Endothelial cell of umbilical vein (primary cell): ENCODE measurements around the gene DOLPP1. TPM values are rescaled to one million over a fixed set of nuclear protein-coding genes. Genes with fewer than 3 reads are reported as not detected.

ENCODE experiments used
- BruUV-seq: library from RNA; stranded (reverse); fragments of 400-500 nt; replicated peaks from 2 replicates; lab custom pipeline; 2021; lab: Mats Ljungman, UMichigan
- CTCF ChIA-PET: fragments of 300-600, 350-600 bp; sonication (Branson Sonifier 250); formaldehyde crosslinking; loops from one replicate; lab custom pipeline; 2021; ENCODE audit warnings: antibody characterized with exemption, inconsistent platforms; lab: Charles Lee
- POLR2A ChIA-PET: fragments of 300-600, 350-600 bp; sonication (Branson Sonifier 250); formaldehyde crosslinking; loops from one replicate; lab custom pipeline; 2021; ENCODE audit warnings: antibody characterized with exemption, inconsistent platforms; lab: Charles Lee
- DNase-seq: peaks from one replicate; pipeline ENCODE4 v3.0.0-alpha.2; 2011; ENCODE audit warnings: low read depth, low spot score
- FAIRE-seq: peaks from 2 replicates; lab custom pipeline; 2011; peaks lifted over from hg19 to GRCh38; lab: Jason Lieb, UNC
- H2AFZ ChIP-seq: 2 replicates; pipeline ENCODE4 v1.6.0; 2012; ENCODE audit warnings: low read depth, low read length, control low read depth, inconsistent platforms
- H3K27ac ChIP-seq: 2 replicates; pipeline ENCODE4 v1.5.1; 2011; ENCODE audit warnings: low read depth, mild to moderate bottlenecking, control low read depth, low read length, moderate library complexity; ENCODE audit not compliant: insufficient read depth
- H3K27me3 ChIP-seq, 2 experiments: 2 replicates each; pipeline versions ENCODE4 v1.6.0 to v1.6.1; 2011; ENCODE audit warnings: low read length in 2 of 2, mixed read lengths in 1 of 2; ENCODE audit not compliant: control insufficient read depth in 2 of 2, insufficient read depth in 2 of 2
- H3K36me3 ChIP-seq, 2 experiments: 2 replicates in 1 of 2; 3 replicates in 1 of 2; pipeline ENCODE4 v1.5.1; 2011; ENCODE audit warnings: low read length in 2 of 2, mild to moderate bottlenecking in 1 of 2, moderate library complexity in 1 of 2; ENCODE audit not compliant: control insufficient read depth in 2 of 2, insufficient read depth in 2 of 2; ENCODE audit errors: extremely low read depth in 1 of 2
- H3K4me1 ChIP-seq: 3 replicates; pipeline ENCODE4 v1.5.1; 2011; ENCODE audit warnings: mild to moderate bottlenecking, low read length; ENCODE audit not compliant: control insufficient read depth, insufficient read depth; ENCODE audit errors: extremely low read depth
- H3K4me2 ChIP-seq: 2 replicates; pipeline ENCODE4 v1.6.1; 2011; ENCODE audit warnings: low read length, control low read depth, mixed read lengths; ENCODE audit not compliant: insufficient read depth
- H3K4me3 ChIP-seq, 3 experiments: fragments of 200-600 bp in 1 of 3; sonication (generic), shearing (Covaris generic) in 1 of 3; replicated peaks in 1 of 3; 2 replicates each; pipeline ENCODE4 v1.5.1; 2011 to 2016; ENCODE audit warnings: control low read depth in 3 of 3, low read length in 3 of 3, mild to moderate bottlenecking in 2 of 3, inconsistent platforms in 1 of 3, low read depth in 1 of 3, moderate library complexity in 1 of 3; ENCODE audit not compliant: insufficient read depth in 1 of 3
- H3K79me2 ChIP-seq: 2 replicates; pipeline ENCODE4 v1.6.0; 2012; ENCODE audit warnings: low read length, inconsistent platforms; ENCODE audit not compliant: control insufficient read depth, insufficient read depth
- H3K9ac ChIP-seq: replicated peaks from 2 replicates; pipeline ENCODE3; 2011; ENCODE audit warnings: low read length, control low read depth; ENCODE audit not compliant: insufficient read depth; ENCODE audit errors: extremely low read depth
- H3K9me1 ChIP-seq: replicated peaks from 3 replicates; pipeline ENCODE4 v1.6.0; 2011; ENCODE audit warnings: mild to moderate bottlenecking, low read length; ENCODE audit not compliant: control insufficient read depth, insufficient read depth; ENCODE audit errors: extremely low read depth
- H3K9me3 ChIP-seq: replicated peaks from 2 replicates; pipeline ENCODE4 v1.5.1; 2012; ENCODE audit warnings: low read length, inconsistent platforms; ENCODE audit not compliant: control insufficient read depth, insufficient read depth
- H4K20me1 ChIP-seq: replicated peaks from 2 replicates; pipeline ENCODE3; 2011; ENCODE audit warnings: mild to moderate bottlenecking, low read length; ENCODE audit not compliant: control insufficient read depth, insufficient read depth; ENCODE audit errors: extremely low read depth
- CTCF ChIP-seq, 2 donors: IDR thresholded peaks; 1 replicate in 1 of 2; 2 replicates in 1 of 2; pipeline ENCODE4 v1.5.1; 2011; ENCODE audit warnings: low read length in 2 of 2, mild to moderate bottlenecking in 2 of 2, moderate library complexity in 2 of 2, control low read depth in 1 of 2, inconsistent platforms in 1 of 2, low read depth in 1 of 2; ENCODE audit not compliant: insufficient read depth in 1 of 2; ENCODE audit errors: extremely low read depth in 1 of 2
- EZH2 ChIP-seq: IDR thresholded peaks from 2 replicates; pipeline ENCODE4 v1.6.1; 2012; ENCODE audit warnings: borderline replicate concordance, low read depth, mild to moderate bottlenecking, moderate library complexity, low read length, inconsistent platforms; ENCODE audit not compliant: severe bottlenecking
- FOS ChIP-seq: IDR thresholded peaks from 2 replicates; pipeline ENCODE4 v1.6.1; 2011; ENCODE audit warnings: mild to moderate bottlenecking, low read length, moderate library complexity, borderline replicate concordance; ENCODE audit not compliant: insufficient read depth
- GATA2 ChIP-seq: IDR thresholded peaks from 2 replicates; pipeline ENCODE4 v1.7.0; 2011; ENCODE audit warnings: low read depth, mild to moderate bottlenecking, moderate library complexity, mixed read lengths, low read length; ENCODE audit not compliant: insufficient read length, insufficient read depth
- JUN ChIP-seq: IDR thresholded peaks from 2 replicates; pipeline ENCODE4 v1.6.1; 2011; ENCODE audit warnings: borderline replicate concordance, low read depth; ENCODE audit not compliant: insufficient read length, insufficient read depth
- MYC ChIP-seq: IDR thresholded peaks from one replicate; pipeline ENCODE4 v1.6.1; 2011; ENCODE audit warnings: mild to moderate bottlenecking, low read depth, low read length
- POLR2A ChIP-seq: IDR thresholded peaks from 2 replicates; pipeline ENCODE4 v1.6.1; 2012; ENCODE audit warnings: low read depth, mild to moderate bottlenecking, control low read depth, low read length
- POLR2AphosphoS5 ChIP-seq: IDR thresholded peaks from 2 replicates; pipeline ENCODE4 v1.6.1; 2012; ENCODE audit warnings: low read depth, mild to moderate bottlenecking, control low read depth, low read length, moderate library complexity; ENCODE audit not compliant: insufficient read depth
- dilution Hi-C: fragments of 300-500 bp; cut with MboI; formaldehyde crosslinking; loops from one replicate; pipeline ENCODE4 v1.15.0; 2019; ENCODE audit warnings: low sequenced_read_pairs; ENCODE audit not compliant: extremely low pct_ligation_motif_present
- intact Hi-C: fragments of 100-400 bp; cut with micrococcal nuclease; formaldehyde crosslinking; loops from one replicate; pipeline ENCODE4 v1.10.0; 2022
- polyA plus RNA-seq, 4 experiments: library from polyadenylated mRNA; depleted of rRNA in 3 of 4; stranded (reverse) in 3 of 4; unstranded in 1 of 4; fragments of >200 nt; gene quantifications; 2 replicates each; pipeline versions ENCODE4 v1.2.1 to v1.2.3, GENCODE V29; 2011 to 2012; ENCODE audit warnings: missing spikeins in 1 of 4
- total RNA-seq: library from RNA; stranded (reverse); gene quantifications from 2 replicates; pipeline ENCODE4 v1.2.3, GENCODE V29; 2021
- TF ChIP-seq, protein P1 (sequence below): IDR thresholded peaks from 2 replicates; pipeline ENCODE4 v1.6.1; 2011; ENCODE audit not compliant: insufficient read depth, insufficient read length

Gene DOLPP1
- total and polyA plus RNA-seq, 2 donors (not counting 3 experiments of a cell fraction or from before 2014, with no cell fraction given) = 17.7 to 28.3 TPM

DNA sequence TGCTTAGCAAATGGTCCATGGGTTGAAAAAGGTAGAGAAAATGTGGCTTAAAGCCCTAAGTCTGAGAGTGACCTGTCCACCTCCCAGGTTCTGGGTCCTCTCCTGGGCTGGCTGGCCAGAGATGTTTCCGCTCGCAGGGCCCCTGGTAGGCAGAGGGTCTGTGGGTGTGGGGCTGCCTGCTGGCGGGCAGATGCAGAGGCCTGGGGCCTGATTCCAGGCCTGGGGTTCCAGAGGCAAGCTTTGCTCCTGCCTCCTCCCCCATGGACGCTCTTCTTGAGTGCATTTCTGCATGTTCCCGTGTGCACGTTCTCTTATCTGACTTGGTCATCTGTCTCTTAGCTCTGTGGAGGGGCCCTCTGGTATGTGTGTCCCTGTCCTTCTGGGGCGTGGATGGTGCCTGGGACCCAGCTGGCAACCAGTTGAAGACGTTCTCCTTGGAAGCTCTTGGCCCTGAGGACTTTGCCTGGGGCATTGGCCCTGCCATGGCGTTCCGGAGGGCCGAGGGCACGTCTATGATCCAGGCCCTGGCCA, 40.7 kb upstream of the DOLPP1 start:
- intact Hi-C loops = no loop called here
- no TSS peak for BruUV-seq
- dilution Hi-C loops = no loop called here

More for the DNA sequence above, 40.7 kb upstream of the DOLPP1 start:
- H3K4me1 ChIP-seq = peaks cover 11% of the 10 kb centered on the region
- peaks cover 12% of the 10 kb centered on the region for H3K79me2 ChIP-seq
- POLR2A ChIA-PET = no interaction called here
- no peak overlapping the region for H3K9ac ChIP-seq
- no peak overlapping the region for H3K27ac ChIP-seq
- no peak for FAIRE-seq
- H2AFZ ChIP-seq = no peak overlapping the region
- peaks cover 0 to 14% of the 10 kb centered on the region in 2 experiments for H3K36me3 ChIP-seq
- DNase-seq = no peak
- no peaks in the 10 kb centered on the region for H3K9me3 ChIP-seq
- CTCF ChIA-PET = no interaction called here
- no peaks in the 10 kb centered on the region for H3K9me1 ChIP-seq
- H3K4me3 ChIP-seq = no peak overlapping the region
- TF ChIP-seq POLR2AphosphoS5 (no peak), GATA2 (no peak), JUN (no peak), CTCF (IDR thresholded peaks at IDR 0.05; ENCODE audit: extremely low read depth in 1 of 2, insufficient read depth in 1 of 2, low read depth in 1 of 2, low read length in 2 of 2) (no peak), MYC (no peak), EZH2 (no peak), POLR2A (no peak), FOS (no peak)
- TF ChIP-seq, protein P1, sequence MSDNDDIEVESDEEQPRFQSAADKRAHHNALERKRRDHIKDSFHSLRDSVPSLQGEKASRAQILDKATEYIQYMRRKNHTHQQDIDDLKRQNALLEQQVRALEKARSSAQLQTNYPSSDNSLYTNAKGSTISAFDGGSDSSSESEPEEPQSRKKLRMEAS = no peak
- H3K27me3 ChIP-seq = no peaks in the 10 kb centered on the region
- H3K4me2 ChIP-seq = no peak overlapping the region
- no peaks in the 10 kb centered on the region for H4K20me1 ChIP-seq
